Stimulated activated CD8-positive, alpha-beta memory T cell treated with anti-CD3 and anti-CD28 coated beads, Interleukin-7, amount 100 ng/mL, for 1 hour (primary cell): ENCODE data around the gene GGTLC2.
"Not testable (repeated sequence)": the region's sequence is repeated elsewhere in the genome, so short reads cannot be mapped to it uniquely, and the experiment has no call there.

ENCODE experiments used
- DNase-seq, 2 donors: peaks; one replicate each; pipeline ENCODE4 v3.0.0-alpha.2; 2020; ENCODE audit warnings: low read depth in 2 of 2

GGTLC2 gene

DNA sequence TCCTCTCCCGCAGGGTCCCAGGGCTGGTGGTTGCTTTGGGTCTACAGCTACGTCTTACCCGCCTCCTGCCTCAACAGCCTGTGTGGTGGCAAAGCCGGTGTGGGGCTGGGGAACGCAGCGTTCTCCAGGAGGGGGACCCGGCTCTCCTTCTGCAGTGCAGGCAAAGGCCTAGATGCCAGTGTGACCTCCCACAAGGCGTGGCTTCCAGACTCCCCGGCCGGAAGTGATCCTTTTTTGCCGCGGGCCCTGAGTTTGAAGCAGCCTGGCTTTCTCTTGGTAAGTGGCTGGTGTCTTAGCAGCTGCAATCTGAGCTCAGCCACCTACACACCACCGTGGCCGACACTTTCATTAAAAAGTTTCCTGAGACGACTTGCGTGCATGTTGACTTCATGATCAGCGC lies 6.1 kb upstream of the GGTLC2 start:
- DNase-seq: not testable (repeated sequence)

GRCh38 chr22:22642255-22642654 lies 2.2 kb upstream of the GGTLC2 start:
- DNase-seq: not testable (repeated sequence)

DNA sequence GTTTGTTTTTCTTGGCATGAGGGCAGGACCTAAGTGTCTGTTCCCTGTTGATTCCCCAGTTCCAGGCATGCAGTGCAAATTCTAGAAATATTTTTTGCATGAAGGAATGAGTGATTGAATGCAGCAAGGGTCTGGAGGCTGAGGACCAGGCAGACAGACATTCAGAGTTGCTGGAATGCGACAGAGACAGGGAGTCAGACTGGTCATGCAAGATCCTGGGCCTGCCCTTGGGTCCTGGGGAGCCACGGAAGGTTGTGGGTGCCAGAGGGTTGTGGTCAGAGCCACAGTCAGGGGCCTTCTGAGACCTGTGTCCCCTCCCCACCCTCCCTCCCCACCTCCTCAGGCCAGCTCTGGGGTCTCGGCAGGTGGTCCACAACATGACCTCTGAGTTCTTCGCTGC lies 1.6 kb downstream of the GGTLC2 start:
- DNase-seq: not testable (repeated sequence)

DNA sequence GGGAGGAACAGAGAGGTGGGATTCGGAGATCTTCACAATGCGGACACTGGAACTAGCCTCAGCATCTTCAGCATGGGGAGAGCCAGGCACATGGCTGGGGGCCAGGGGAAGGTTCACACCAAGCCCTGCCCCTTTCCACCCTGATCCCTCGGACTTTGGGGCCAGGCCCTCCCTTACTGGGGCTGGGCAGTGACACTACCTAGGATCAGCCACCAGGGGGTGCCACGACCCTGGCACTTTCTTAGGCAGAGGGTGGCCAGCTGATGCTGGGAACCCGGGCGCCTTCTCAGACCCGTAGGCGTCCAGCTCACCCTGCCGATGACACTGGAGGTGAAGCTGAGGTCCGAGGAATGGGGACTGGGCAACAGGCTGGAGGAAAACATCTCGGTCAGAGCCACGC lies 3.5 kb downstream of the GGTLC2 start:
- DNase-seq: not testable (repeated sequence)

DNA sequence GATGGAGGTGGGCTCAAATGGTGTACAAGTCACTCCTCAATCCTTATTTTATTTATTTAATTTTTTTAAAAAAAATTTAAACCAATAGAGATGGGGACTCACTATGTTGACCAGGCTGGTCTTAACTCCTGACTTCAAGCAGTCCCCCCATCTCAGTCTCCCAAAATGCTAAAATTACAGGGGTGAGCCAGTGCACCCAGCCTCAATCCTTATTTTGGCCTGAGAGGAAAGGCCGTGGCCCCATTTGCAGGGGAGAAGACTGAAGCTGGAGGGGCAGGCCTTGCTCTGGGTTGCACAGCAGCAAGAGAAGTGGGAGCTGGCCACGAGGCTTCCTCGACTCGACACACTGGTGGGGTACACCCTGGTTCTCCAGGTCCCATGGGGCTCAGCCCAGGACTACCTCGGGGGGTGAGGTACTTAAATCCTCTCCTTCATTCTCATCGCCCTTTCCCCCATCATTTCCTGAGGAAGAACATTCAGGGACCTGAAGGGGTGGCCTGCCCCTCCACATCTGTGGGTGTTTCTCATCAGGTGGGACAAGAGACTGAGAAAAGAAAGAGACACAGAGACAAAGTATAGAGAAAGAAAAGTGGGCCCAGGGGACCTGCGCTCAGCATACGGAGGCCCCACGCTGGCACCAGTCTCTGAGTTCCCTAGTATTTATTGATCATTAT lies 4.6 kb downstream of the GGTLC2 start:
- DNase-seq: not testable (repeated sequence)

DNA sequence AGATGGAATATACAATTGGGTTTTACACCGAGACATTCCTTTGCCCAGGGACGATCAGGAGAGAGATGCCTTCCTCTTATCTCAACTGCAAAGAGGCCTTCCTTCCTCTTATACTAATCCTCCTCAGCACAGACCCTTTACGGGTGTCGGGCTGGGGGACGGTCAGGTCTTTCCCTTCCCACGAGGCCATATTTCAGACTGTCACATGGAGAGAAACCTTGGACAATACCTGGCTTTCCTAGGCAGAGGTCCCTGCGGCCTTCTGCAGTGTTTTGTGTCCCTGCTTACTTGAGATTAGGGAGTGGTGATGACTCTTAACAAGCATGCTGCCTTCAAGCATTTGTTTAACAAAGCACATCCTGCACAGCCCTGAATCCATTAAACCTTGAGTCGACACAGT lies 5.3 kb downstream of the GGTLC2 start:
- DNase-seq: not testable (repeated sequence)

GRCh38 chr22:22650398-22650797 lies 6.0 kb downstream of the GGTLC2 start:
- DNase-seq: not testable (repeated sequence)

- DNase-seq: not testable (repeated sequence)
Measured at GRCh38 chr22:22650803-22651515, 6.5 kb downstream of the GGTLC2 start.

GRCh38 chr22:22651593-22651992 lies 7.2 kb downstream of the GGTLC2 start:
- not testable (repeated sequence) for DNase-seq

DNA sequence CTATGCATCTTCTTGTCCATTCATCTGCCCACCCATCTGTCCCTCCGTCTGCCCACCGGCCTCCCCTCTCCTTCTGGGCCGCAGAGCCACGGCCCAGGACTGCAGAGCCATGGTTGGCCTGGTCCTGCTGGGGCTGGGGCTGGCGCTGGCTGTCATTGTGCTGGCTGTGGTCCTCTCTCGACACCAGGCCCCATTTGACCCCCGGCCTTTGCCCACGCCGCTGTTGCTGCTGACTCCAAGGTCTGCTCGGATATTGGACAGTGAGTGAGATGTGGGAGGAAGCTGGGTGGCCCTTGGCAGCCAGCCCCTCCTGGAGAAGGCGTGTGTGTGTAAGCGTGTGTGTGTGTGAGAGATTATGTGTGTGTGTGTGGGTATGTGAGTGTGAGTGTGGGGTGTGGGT lies 7.7 kb downstream of the GGTLC2 start:
- DNase-seq: not testable (repeated sequence)

DNA sequence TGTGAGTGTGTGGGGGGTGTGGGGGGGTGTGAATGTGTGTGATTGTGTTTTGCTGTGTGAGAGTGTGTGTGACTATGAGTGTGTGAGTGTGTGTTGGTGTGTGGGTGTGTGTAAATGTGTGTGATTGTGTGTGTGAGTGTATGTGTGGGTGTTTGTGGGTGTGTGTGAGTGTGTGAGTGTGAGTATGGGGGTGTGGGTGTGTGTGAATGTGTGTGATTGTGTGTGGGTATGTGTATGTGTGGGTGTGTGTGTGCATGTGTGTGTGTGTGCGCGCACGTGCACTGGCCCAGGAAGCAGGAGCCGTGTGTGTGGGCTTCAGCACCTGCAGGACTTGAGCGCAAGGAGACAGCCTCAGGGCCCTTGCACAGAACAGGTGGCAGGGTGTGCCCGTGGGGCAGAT lies 8.2 kb downstream of the GGTLC2 start:
- DNase-seq: not testable (repeated sequence)

DNA sequence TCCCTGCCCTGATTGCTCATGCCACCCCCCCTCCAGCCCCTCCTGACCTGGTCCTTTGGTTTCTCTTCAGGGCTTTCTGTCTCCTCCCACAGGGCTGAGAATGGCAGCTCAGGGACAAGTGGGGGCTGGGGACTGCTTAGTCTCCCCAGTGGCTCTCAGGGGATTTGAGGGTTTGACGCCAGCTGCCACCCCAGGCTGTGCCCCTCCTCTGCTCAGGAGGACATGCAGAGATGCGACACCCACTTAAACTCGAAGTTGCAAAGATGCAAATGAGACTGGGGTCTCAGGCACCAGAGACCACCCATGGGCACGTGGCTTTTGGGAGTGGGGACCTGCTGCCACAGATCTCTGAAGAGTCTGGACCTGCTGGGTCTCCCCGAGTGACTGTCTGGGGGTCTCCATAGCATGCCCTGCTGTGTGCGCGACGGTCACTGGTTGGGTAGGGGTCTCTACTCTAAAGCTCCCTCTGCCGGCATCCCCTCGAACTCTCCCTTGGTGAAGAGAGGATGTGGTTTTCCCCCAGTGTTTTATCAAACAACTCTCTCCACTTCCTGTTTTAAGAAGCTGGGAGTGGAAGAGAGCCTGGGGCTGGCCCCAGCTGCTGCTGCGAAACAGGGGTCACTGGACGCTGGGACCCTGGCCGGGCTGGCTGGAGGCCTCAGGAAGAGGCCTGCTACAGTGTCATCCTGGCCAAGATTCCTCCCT lies 9.4 kb downstream of the GGTLC2 start:
- not testable (repeated sequence) for DNase-seq

DNA sequence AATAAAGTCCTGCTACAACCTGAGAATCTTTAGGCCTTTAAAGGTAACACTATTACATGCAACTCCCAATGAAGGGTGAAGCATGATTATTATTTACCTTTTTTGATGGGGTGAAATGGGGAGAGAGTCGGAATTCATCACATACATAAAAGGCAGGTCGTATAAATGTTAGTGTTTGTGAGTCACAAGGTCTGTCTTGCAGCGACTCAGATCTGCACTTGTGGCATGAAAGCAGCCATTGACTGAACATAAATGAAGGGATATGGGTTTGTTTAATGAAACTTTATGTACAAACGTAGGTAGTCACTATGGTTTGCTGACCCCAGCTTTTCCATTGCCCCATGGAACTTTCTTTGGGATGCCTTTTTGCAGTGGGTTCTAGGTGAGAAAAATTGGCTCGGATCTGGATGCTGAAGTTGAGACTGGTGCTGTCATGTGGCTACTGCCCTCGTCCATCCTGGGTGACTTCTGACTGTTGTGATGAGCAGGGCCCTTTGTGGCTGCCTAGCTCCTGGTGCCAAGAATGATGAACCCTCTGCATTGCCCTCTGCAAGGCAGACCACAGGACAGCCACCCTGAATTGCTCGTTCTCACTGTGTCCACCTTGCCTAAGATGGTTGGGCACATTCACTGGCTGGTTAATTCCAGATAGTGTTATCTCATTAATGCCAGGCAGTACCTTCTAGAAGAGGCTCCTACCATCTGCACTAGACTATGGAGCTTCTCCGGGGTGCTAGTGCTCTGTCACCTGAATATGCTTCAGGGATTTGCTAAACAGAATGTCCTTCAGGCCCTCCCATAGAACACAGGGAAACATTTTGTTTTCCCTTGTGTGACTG lies 11.3 kb downstream of the GGTLC2 start:
- no peak for DNase-seq

DNA sequence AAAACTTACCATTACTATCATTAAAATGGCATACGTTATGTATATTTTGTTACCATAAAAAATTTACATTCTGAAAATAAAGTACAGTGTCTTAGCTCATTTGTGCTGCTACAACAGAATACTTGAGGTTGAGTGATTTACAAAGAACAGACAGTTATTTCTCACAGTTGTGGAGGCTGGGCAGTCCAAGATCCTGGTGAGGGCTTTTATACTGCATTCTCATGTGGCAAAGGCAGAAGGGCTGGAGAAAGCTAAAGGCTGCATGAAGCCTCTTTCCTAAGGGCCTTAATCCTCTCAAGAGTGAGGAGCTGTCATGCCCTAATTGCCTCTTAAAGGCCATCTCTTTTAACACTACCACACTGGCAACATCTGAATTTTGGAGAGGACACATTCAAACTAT lies 13.3 kb downstream of the GGTLC2 start:
- no peak for DNase-seq

GRCh38 chr22:22661275-22661674 lies 16.9 kb downstream of the GGTLC2 start:
- DNase-seq: no peak

DNA sequence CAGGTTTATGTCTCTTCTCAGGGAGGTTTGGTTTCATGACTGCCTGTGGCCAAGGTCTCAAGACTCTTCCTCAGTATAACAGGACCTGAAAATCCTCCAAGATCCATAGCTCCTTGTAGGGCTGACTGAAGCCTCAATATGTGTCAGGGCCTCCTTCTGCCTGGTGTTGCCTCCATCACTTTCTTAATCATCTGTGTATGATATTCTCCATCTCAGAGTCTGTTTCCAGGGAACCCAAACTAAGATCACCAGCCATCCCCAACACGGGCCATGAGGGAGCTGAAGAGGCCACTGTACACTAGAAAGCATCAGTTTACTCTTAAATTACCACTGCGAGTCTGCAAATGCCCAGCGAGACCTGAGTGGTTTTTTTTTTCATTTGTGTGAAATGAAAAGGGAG lies 17.7 kb downstream of the GGTLC2 start:
- DNase-seq: no peak

DNA sequence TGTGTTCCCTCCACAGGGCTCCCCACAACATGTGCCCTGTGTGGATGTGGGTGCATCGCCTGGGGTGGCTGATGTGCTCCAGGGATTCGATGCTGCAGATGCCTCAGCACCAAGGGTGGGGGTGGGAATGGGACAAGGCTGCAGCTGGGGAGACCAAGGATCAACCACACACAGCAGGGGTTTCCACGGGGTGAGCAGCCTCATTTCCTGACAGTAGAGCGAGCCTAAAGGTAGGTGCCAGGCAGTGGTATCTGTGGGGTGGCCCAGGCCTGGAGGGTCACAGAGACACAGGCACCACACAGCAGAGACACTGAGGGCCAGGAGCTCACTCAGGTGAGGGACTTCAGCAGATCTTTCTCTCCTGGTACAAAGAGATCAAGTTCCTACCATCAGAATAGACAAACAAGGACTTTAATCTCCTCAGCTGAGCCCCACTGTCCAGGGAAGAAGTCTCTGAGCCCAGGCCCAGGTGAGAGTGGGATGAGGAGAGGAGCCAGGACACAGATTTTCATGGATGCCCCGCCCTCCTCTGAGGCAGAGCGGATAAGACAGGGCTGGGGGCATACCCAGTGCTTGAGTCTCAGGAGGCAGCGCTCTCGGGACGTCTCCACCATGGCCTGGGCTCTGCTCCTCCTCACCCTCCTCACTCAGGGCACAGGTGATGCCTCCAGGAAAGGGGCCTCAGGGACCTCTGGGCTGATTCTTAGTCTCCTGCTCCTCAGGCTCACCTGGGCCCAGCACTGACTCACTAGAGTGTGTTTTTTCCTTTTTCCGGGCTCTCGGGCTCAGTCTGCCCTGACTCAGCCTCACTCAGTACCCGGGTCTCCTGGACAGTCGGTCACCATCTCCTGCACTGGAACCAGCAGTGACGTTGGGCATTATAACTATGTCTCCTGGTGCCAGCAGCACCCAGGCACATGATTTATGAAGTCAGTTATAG lies 19.7 kb downstream of the GGTLC2 start:
- DNase-seq: no peak

DNA sequence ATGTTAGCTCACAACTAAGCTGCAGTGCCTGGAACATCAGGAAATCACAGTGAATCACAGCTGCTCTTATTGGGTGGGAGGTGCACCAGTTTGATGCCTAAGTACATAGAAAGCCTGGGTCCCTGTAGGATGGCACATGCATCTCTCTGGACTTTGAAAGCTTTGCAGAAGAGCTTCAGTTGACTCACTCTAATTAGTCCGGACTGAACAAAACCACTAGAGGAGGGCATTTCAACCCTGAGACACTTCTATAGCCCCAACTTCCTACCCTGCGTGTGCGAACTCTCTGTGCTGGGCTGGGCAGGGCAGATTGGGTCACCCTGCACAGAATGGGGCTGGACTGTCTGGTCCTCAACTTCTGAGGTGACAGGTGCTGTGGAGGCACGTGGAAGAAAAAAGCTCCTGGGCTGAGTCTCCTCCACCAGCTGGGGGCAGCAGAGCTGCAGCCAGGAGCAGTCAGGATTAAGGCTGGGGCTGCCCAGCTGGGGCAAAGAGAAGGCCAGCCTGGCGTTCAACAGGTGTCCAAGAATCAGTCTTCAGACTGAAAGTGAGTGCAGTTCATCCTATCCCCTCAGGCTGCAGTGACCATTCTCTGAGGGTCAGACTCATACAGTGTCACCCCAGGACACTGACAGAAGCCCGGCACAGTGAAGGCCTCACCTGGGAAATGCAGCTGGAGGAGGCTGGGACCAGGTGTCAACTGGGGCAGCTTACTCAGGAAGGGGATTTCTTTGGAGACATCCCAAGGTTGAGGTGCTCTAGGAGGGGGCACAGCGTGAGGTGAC lies 22.1 kb downstream of the GGTLC2 start:
- no peak for DNase-seq

GRCh38 chr22:22667966-22668880 lies 23.8 kb downstream of the GGTLC2 start:
- DNase-seq: no peak
